GM18507 (cell line): ENCODE data around the gene PDZD2.
A peak's percentile ranks its signal among the peaks of the same experiment; 100 is the strongest.
"Not testable (repeated sequence)": the region's sequence is repeated elsewhere in the genome, so short reads cannot be mapped to it uniquely, and the experiment has no call there.

Source experiments
- DNase-seq: peaks from one replicate; pipeline ENCODE4 v3.0.0; 2011; ENCODE audit warnings: low read depth; ENCODE audit not compliant: insufficient read length; ENCODE audit errors: extremely low spot score
- FAIRE-seq: peaks from 2 replicates; lab custom pipeline; 2011; peaks lifted over from hg19 to GRCh38; lab: Jason Lieb, UNC

The PDZD2 gene

GRCh38 chr5:31638748-31639418, at the start of gene PDZD2:
Gene PDZD2, plus strand, starts transcription at chr5:31639131.
- DNase-seq, result peak; percentile 58
- peak; percentile 59 for FAIRE-seq

- FAIRE-seq (no peak), DNase-seq (no peak)
These were observed 45.3 kb upstream of the PDZD2 start for GRCh38 chr5:31593665-31594064.

- no peak for FAIRE-seq
- DNase-seq, result no peak
These were observed 42.6 kb upstream of the PDZD2 start for GRCh38 chr5:31596354-31596753.

GRCh38 chr5:31598640-31599611, 40.0 kb upstream of the PDZD2 start:
- DNase-seq (no peak), FAIRE-seq (no peak)

- not testable (repeated sequence) for DNase-seq, FAIRE-seq
These were observed 36.6 kb upstream of the PDZD2 start for GRCh38 chr5:31602305-31602704.

GRCh38 chr5:31604240-31604639, 34.7 kb upstream of the PDZD2 start:
- no peak for FAIRE-seq
- DNase-seq, result no peak

- no peak for FAIRE-seq
- DNase-seq, result no peak
These were observed 34.3 kb upstream of the PDZD2 start for GRCh38 chr5:31604644-31605043.

- FAIRE-seq, result no peak
These were observed 33.0 kb upstream of the PDZD2 start for GRCh38 chr5:31605920-31606319.

GRCh38 chr5:31607546-31607945, 31.4 kb upstream of the PDZD2 start:
- no peak for FAIRE-seq

More at GRCh38 chr5:31605920-31606319, 33.0 kb upstream of the PDZD2 start:
- no peak for DNase-seq

GRCh38 chr5:31611002-31611401, 27.9 kb upstream of the PDZD2 start:
- FAIRE-seq, result no peak
- no peak for DNase-seq

More at GRCh38 chr5:31607546-31607945, 31.4 kb upstream of the PDZD2 start:
- DNase-seq, result no peak

GRCh38 chr5:31613651-31614050, 25.3 kb upstream of the PDZD2 start:
- DNase-seq, result no peak
- no peak for FAIRE-seq

- DNase-seq (no peak), FAIRE-seq (no peak)
These were observed 24.5 kb upstream of the PDZD2 start for GRCh38 chr5:31614151-31615020.

- FAIRE-seq (no peak), DNase-seq (no peak)
These were observed 21.1 kb upstream of the PDZD2 start for GRCh38 chr5:31617867-31618266.

GRCh38 chr5:31620026-31620425, 18.9 kb upstream of the PDZD2 start:
- DNase-seq, result no peak
- no peak for FAIRE-seq

GRCh38 chr5:31623249-31623648, 15.7 kb upstream of the PDZD2 start:
- FAIRE-seq (no peak), DNase-seq (no peak)

- DNase-seq (no peak), FAIRE-seq (no peak)
These were observed 13.5 kb upstream of the PDZD2 start for GRCh38 chr5:31625394-31625793.

- FAIRE-seq (no peak), DNase-seq (no peak)
These were observed 12.8 kb upstream of the PDZD2 start for GRCh38 chr5:31626156-31626555.

GRCh38 chr5:31626604-31627234, 12.2 kb upstream of the PDZD2 start:
- no peak for DNase-seq
- no peak for FAIRE-seq

GRCh38 chr5:31630931-31631330, 8.0 kb upstream of the PDZD2 start:
- no peak for FAIRE-seq
- no peak for DNase-seq
